T-helper 1 cell (primary cell): ENCODE results near the gene EIF4H.
A peak's percentile ranks its signal among the peaks of the same experiment; 100 is the strongest.
"Not testable (repeated sequence)": the region's sequence is repeated elsewhere in the genome, so short reads cannot be mapped to it uniquely, and the experiment has no call there.

ENCODE experiments used
- DNase-seq, 5 donors: peaks; one replicate each; pipeline ENCODE4 v3.0.0-alpha.2; 2012 to 2020

Gene EIF4H

GRCh38 chr7:74175340-74175739 is 1.2 kb downstream of the EIF4H start:
- no peak for DNase-seq

- DNase-seq = no peak
Observed at GRCh38 chr7:74176555-74176954, 2.4 kb downstream of the EIF4H start.

GRCh38 chr7:74178632-74179031 is 4.5 kb downstream of the EIF4H start:
- peak in 1 of 5 donors; percentile 71 for DNase-seq

GRCh38 chr7:74179935-74180604 is 5.9 kb downstream of the EIF4H start:
- DNase-seq = no peak

GRCh38 chr7:74180866-74181265 is 6.7 kb downstream of the EIF4H start:
- no peak for DNase-seq

- DNase-seq = no peak
Observed at GRCh38 chr7:74181821-74182220, 7.7 kb downstream of the EIF4H start.

- DNase-seq = no peak
Observed at GRCh38 chr7:74182453-74183090, 8.4 kb downstream of the EIF4H start.

GRCh38 chr7:74183142-74183541 is 9.0 kb downstream of the EIF4H start:
- no peak for DNase-seq

GRCh38 chr7:74183653-74184450 is 9.7 kb downstream of the EIF4H start:
- peak in 1 of 5 donors; percentile 25 for DNase-seq

- no peak for DNase-seq
Observed at GRCh38 chr7:74185016-74185415, 10.9 kb downstream of the EIF4H start.

- DNase-seq = no peak
Observed at GRCh38 chr7:74185636-74186035, 11.5 kb downstream of the EIF4H start.

GRCh38 chr7:74187915-74188675 is 13.9 kb downstream of the EIF4H start:
- DNase-seq = no peak

- no peak for DNase-seq
Observed at GRCh38 chr7:74190259-74190658, 16.1 kb downstream of the EIF4H start.

GRCh38 chr7:74191231-74191630 is 17.1 kb downstream of the EIF4H start:
- DNase-seq = no peak

- no peak for DNase-seq
Observed at GRCh38 chr7:74193054-74193453, 18.9 kb downstream of the EIF4H start.

- no peak for DNase-seq
Observed at GRCh38 chr7:74193913-74194312, 19.8 kb downstream of the EIF4H start.

GRCh38 chr7:74194686-74195085 is 20.5 kb downstream of the EIF4H start:
- DNase-seq = no peak

- not testable (repeated sequence) for DNase-seq
Observed at GRCh38 chr7:74195139-74195860, 21.1 kb downstream of the EIF4H start.

GRCh38 chr7:74195968-74196654 is 22.0 kb downstream of the EIF4H start:
- not testable (repeated sequence) for DNase-seq

- DNase-seq = no peak
Observed at GRCh38 chr7:74197449-74198124, 23.4 kb downstream of the EIF4H start.
